SK-N-SH (cell line): ENCODE measurements around the gene SHB.

Source experiments
- CTCF ChIP-seq: fragments of 200-600 bp; sonication (generic); IDR thresholded peaks from 2 replicates; pipeline ENCODE4 v1.6.1; 2017; ENCODE audit warnings: antibody characterized with exemption, mild to moderate bottlenecking, moderate library complexity
- MXI1 ChIP-seq: IDR thresholded peaks from 2 replicates; pipeline ENCODE4 v1.6.1; 2012; ENCODE audit warnings: mild to moderate bottlenecking, low read depth, low read length, improper control_type of control experiment
- POLR2AphosphoS5 ChIP-seq: IDR thresholded peaks from 2 replicates; pipeline ENCODE4 v1.6.1; 2012; ENCODE audit warnings: low read depth, low read length
- RAD21 ChIP-seq: IDR thresholded peaks from 2 replicates; pipeline ENCODE4 v1.6.1; 2012; ENCODE audit warnings: mild to moderate bottlenecking, low read length
- SMC3 ChIP-seq: IDR thresholded peaks from 2 replicates; pipeline ENCODE4 v1.6.1; 2012; ENCODE audit warnings: low read depth, low read length, improper control_type of control experiment
- TF ChIP-seq, protein P1 (sequence below): fragments of 150-350 bp; IDR thresholded peaks from 2 replicates; pipeline ENCODE4 v1.6.1; 2017; ENCODE audit warnings: antibody characterized with exemption, low read length, low read depth, borderline replicate concordance

DNA sequence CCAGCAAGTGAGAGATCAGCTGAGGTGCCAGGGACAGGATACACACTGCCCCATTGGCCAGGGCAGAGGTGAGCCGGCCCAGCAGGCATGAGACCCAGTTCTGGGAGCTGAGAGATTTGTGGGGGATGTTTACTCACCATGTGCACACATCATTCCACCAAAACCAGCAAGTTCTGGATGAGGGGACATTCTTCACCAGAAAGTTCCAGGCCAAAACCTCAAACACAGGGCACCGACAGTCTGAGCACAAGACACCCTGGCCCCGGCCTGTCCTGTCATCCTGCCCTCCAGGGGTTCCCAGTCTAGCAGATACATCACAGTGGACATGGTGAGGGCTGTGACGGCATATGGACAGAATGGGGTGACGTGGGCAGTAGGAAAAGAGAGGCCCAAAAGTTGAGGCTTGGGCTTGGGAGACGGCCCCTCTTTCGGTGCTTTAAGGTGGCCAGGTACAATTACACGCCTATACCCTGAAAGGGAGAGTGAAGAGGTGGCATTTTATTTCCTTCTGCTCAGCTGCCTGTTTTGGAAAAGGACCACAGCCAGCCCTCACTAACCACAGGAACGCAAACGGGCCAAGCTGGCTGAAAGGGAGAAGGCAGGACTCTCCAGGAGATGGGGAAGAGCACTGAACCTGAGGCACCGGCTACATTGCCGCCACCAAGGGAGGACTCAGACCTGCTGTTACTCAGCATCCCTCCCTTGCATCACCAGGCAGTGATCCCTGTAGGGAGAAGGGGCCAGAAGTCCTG is 64.0 kb downstream of the SHB start:
- TF ChIP-seq SMC3 (no peak), CTCF (no peak), MXI1 (no peak), RAD21 (no peak), POLR2AphosphoS5 (no peak)
- TF ChIP-seq, protein P1, sequence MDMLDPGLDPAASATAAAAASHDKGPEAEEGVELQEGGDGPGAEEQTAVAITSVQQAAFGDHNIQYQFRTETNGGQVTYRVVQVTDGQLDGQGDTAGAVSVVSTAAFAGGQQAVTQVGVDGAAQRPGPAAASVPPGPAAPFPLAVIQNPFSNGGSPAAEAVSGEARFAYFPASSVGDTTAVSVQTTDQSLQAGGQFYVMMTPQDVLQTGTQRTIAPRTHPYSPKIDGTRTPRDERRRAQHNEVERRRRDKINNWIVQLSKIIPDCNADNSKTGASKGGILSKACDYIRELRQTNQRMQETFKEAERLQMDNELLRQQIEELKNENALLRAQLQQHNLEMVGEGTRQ: no peak
